ENCODE data around the gene LGALS14.
"Not testable (repeated sequence)": the region's sequence is repeated elsewhere in the genome, so short reads cannot be mapped to it uniquely, and the experiment has no call there.

The LGALS14 gene

DNA sequence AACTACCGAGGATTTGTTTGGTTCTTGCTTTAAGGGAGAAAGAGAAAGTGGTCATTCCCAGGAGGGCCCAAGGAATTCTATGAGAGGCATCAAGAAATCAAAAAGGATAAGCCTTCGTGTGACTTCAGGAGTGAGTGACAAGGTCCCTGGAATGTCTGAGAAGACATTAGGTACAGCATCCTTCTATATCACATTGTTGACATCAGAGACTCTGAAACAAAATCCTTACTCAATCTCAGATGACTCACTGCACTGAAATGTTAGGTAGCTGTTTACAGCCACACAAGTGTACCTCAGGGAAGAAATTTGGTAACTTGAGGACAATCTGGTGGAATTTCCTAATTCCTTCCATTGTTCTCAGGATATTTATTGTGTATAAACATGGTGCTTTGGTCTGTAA is 7.9 kb upstream of the LGALS14 start:
- no peak for DNase-seq

- no peak for DNase-seq
Measured at GRCh38 chr19:39698535-39698934, 5.7 kb upstream of the LGALS14 start.

DNA sequence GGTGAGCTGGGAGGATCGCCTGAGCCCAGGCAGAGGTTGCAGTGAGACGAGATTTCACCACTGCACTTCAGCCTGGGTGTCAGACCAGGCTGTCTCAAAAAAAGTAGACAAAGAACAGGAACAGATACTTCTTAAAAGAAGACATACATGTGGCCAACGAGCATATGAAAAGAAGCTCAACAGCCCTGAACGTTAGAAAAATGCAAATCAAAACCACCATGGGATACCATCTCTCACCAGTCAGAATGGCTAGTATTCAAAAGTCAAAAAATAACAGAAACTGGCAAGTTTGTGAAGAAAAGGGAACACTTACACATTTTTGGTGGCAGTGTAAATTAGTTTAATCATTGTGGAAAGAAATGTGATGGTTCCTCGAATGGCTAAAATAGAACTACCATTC is 3.0 kb upstream of the LGALS14 start:
- no peak for DNase-seq

- no peak for DNase-seq
Measured at GRCh38 chr19:39705578-39706188, 1.4 kb downstream of the LGALS14 start.

DNA sequence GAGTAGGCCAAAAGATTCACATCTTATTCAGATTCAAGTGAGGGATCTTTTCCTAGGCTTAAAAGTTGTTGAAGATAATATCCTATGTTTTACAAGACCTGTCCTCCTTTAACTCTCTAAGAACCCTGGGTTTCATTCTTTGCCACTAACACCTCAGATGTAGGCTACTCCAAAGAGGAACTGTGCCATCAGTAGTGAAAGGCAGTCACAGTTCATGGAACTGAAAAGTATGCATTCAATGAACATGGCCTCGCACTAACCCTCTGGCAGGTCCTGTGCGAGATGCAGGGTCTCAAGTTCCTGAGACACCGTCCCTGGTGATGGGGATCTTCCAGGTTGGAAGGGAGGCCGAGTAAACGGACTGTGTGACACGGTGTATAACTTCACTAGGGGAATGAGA is 4.3 kb downstream of the LGALS14 start:
- no peak for DNase-seq

GRCh38 chr19:39709026-39709872 is 5.0 kb downstream of the LGALS14 start:
- no peak for DNase-seq

DNA sequence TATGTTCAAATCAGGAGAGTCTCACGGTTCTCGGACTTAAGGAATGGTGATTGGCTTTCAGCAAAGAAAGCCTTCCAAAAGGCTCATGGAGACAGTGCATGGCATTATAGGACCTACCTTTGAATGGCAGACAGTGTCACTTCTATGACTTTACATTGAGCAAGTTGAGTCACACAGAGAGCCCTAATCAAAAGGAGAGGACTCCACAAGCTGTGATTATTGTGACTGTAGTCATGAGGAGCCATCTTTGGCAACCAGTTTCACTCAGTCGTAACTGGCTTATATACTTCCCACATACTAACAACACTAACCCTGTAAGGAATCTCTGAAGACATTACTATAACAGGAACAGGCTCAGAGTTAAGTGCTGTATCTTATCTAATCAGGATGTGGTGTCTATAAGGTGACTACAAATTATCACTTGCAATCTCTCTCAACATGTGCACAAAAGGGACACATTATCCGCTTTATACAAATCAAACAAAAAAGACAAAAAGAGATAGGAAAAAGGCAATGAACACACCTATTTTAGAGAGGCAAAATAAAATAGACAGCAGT is 6.1 kb downstream of the LGALS14 start:
- DNase-seq, result no peak

GRCh38 chr19:39720144-39720543 is 15.9 kb downstream of the LGALS14 start:
- not testable (repeated sequence) for DNase-seq

GRCh38 chr19:39725995-39726394 is 21.7 kb downstream of the LGALS14 start:
- no peak for DNase-seq

- no peak for DNase-seq
Measured at GRCh38 chr19:39727070-39727800, 23.0 kb downstream of the LGALS14 start.

- no peak for DNase-seq
Measured at GRCh38 chr19:39728040-39728439, 23.8 kb downstream of the LGALS14 start.

- no peak for DNase-seq
Measured at GRCh38 chr19:39729594-39729993, 25.3 kb downstream of the LGALS14 start.

DNA sequence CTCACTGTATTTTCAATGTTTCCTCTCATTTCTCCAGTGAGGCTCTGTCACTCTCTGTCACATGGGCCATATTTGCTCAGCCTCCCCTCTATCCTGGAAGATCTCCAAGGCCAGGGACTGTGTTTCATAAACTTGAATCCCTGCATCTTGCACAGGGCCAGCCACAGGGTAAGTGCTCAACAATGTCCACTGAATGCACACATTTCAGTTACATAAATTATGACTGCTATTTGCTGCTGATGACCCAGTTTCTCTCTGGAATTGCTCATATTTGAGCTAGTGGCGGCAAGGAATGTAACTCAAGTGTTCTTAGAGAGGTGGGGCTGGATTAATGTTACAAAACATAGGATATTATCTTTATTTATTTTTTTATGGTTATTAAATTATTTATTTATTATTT is 27.4 kb downstream of the LGALS14 start:
- DNase-seq, result no peak

GRCh38 chr19:39733841-39734240 is 29.6 kb downstream of the LGALS14 start:
- no peak for DNase-seq

- no peak for DNase-seq
Measured at GRCh38 chr19:39735688-39736087, 31.4 kb downstream of the LGALS14 start.

GRCh38 chr19:39736088-39736487 is 31.8 kb downstream of the LGALS14 start:
- DNase-seq, result no peak

DNA sequence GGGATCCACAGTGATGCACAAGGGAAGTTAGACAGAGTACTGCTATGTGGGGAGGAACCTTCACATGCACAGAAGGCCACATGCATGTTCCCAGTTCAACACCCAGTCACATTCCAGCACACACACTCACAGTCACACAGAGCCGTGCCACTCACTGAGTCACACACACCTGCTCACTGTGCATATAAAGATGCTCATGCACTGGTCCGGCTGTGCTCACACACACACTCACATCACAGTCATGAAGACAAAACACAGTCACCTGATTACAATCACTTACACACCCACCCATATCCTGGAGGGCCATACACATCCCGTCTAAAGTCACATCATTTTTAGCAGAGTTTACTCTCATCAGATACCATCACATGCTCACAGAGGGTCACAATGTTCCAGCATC is 33.1 kb downstream of the LGALS14 start:
- DNase-seq, result no peak

DNA sequence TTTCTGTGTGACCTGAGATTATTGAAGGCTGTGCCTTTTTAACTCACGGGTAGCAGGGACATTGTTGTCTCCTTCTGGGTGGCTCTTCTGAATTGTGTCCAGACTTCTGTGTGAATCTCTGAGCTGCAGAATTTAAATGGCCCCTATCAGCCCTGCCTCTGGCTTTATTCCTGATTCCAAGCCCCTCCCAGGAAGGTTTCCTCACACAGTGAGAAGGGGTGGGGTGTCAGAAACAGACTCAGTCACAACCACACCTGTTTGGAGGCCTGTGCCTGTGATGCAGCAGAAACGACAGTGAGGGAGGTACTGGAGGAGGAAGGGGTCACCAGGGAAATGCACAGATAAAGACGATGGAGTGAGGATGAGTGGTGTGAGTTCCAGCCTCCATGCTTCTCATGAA is 33.6 kb downstream of the LGALS14 start, which contains the start of gene CLC:
CLC (minus strand) TSS at position 139 of the 400 bp plus-strand sequence; CDS start at position 62, 77 bp downstream.
- DNase-seq, result no peak

DNA sequence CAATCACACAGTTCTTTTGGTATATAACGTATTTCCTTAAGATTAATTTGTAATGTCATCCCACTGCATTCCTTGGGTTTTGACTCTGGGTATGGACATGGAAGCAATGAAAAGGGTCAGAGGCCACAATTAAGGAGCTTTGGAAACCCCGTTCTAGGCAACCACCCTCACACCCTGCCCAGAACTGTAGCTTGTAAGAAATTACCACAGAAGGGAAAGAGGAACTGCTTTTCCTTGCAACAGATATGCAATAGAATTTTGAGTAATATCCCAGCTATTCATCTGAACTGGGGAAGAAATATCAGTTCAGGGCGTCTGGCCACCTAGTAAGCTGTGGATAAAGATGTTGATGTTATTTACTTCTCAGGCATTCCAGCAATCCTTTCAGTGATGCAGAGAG is 34.5 kb downstream of the LGALS14 start:
- DNase-seq, result no peak

DNA sequence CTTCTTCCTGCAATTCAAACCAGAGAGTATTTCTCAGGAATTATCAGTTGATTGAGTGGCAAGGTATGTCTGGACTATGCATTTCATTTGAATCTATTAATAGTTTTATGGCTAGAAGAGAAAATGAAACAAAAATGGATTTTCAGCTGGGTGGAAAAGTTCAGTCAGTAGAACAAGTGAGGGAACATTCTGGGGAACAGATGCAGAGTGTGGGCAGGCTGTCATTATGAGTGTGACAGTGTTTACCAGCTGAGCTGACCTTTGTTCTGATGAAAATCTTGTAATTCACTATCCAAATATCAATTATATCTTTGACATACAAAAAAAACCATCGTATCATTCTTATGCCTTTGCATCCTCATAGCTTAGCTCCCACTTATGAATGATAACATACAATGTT is 36.1 kb downstream of the LGALS14 start:
- DNase-seq, result no peak

- no peak for DNase-seq
Measured at GRCh38 chr19:39745643-39746042, 41.4 kb downstream of the LGALS14 start.

GRCh38 chr19:39746836-39747529 is 42.7 kb downstream of the LGALS14 start:
- DNase-seq, result no peak

- DNase-seq, result no peak
Measured at GRCh38 chr19:39749981-39750380, 45.7 kb downstream of the LGALS14 start.

Data from NK-92 treated with Interleukin-12 subunit alpha and Interleukin-12 subunit beta, amount 100 ng/mL, for 24 hours (cell line).